Measurements from ENCODE around the gene TTC29.

DNA sequence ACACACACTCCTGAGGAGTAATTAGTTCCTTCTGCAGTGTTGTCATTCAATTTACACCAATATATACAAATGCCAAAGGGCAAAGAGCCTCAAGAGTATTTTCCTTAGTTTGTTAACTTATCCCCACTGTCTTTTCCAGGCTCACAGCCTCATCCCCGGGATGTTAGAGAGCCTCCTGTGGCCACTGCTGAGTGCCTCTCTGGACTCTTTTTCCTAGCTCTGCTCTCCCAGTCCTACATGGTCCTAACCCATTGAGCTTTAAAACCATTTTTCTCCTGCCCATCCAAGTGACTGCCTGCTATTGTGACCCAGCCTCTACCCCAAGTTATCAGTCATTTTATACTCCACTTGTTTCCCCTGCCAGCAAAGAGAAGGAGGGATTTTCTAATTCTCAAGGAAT, 23.5 kb upstream of the TTC29 start:
- TF ChIP-seq, protein P1, sequence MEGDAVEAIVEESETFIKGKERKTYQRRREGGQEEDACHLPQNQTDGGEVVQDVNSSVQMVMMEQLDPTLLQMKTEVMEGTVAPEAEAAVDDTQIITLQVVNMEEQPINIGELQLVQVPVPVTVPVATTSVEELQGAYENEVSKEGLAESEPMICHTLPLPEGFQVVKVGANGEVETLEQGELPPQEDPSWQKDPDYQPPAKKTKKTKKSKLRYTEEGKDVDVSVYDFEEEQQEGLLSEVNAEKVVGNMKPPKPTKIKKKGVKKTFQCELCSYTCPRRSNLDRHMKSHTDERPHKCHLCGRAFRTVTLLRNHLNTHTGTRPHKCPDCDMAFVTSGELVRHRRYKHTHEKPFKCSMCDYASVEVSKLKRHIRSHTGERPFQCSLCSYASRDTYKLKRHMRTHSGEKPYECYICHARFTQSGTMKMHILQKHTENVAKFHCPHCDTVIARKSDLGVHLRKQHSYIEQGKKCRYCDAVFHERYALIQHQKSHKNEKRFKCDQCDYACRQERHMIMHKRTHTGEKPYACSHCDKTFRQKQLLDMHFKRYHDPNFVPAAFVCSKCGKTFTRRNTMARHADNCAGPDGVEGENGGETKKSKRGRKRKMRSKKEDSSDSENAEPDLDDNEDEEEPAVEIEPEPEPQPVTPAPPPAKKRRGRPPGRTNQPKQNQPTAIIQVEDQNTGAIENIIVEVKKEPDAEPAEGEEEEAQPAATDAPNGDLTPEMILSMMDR (IDR thresholded peaks at IDR 0.05) = no peak
- TF ChIP-seq POLR2AphosphoS5 (IDR thresholded peaks at IDR 0.05) (no peak), POLR2A (IDR thresholded peaks at IDR 0.05) (no peak)

Measured in breast epithelium (tissue), 3 donors.